ENCODE data around the gene SPPL3.

The SPPL3 gene

GRCh38 chr12:120767071-120768024 lies 136.8 kb downstream of the SPPL3 start:
- no peak for DNase-seq

- DNase-seq, result no peak
Observed at GRCh38 chr12:120766566-120766965, 137.6 kb downstream of the SPPL3 start.

- no peak for DNase-seq
Observed at GRCh38 chr12:120764816-120765215, 139.3 kb downstream of the SPPL3 start.

GRCh38 chr12:120763250-120763649 lies 140.9 kb downstream of the SPPL3 start:
- no peak for DNase-seq

GRCh38 chr12:120762086-120762485 lies 142.1 kb downstream of the SPPL3 start:
- no peak for DNase-seq

GRCh38 chr12:120761519-120761934 lies 142.6 kb downstream of the SPPL3 start:
- peak; percentile 53 for DNase-seq

GRCh38 chr12:120760349-120761254 lies 143.6 kb downstream of the SPPL3 start:
- DNase-seq, result no peak

GRCh38 chr12:120759591-120760348 lies 144.4 kb downstream of the SPPL3 start:
- DNase-seq, result no peak

- DNase-seq, result no peak
Observed at GRCh38 chr12:120758798-120759590, 145.2 kb downstream of the SPPL3 start.

- no peak for DNase-seq
Observed at GRCh38 chr12:120757949-120758348, 146.2 kb downstream of the SPPL3 start.

- no peak for DNase-seq
Observed at GRCh38 chr12:120757226-120757742, 146.9 kb downstream of the SPPL3 start.

GRCh38 chr12:120755269-120755668 lies 148.9 kb downstream of the SPPL3 start:
- no peak for DNase-seq

GRCh38 chr12:120754792-120755191 lies 149.4 kb downstream of the SPPL3 start:
- DNase-seq, result no peak

- DNase-seq, result no peak
Observed at GRCh38 chr12:120751389-120751788, 152.8 kb downstream of the SPPL3 start.

- DNase-seq, result no peak
Observed at GRCh38 chr12:120750806-120751205, 153.4 kb downstream of the SPPL3 start.

GRCh38 chr12:120749256-120749655 lies 154.9 kb downstream of the SPPL3 start:
- no peak for DNase-seq

GRCh38 chr12:120748242-120748641 lies 155.9 kb downstream of the SPPL3 start:
- no peak for DNase-seq

GRCh38 chr12:120744922-120745493 lies 159.2 kb downstream of the SPPL3 start:
- no peak for DNase-seq

- no peak for DNase-seq
Observed at GRCh38 chr12:120741476-120742421, 162.4 kb downstream of the SPPL3 start.

- DNase-seq, result no peak
Observed at GRCh38 chr12:120740871-120741270, 163.3 kb downstream of the SPPL3 start.

Data from kidney glomerular epithelial cell (primary cell).